GM19240 (cell line): ENCODE measurements around the gene PRKAB1.
"Not testable (repeated sequence)": the region's sequence is repeated elsewhere in the genome, so short reads cannot be mapped to it uniquely, and the experiment has no call there.

ENCODE experiments used
- DNase-seq: peaks from one replicate; pipeline ENCODE4 v3.0.0; 2011; ENCODE audit warnings: low spot score; ENCODE audit not compliant: insufficient read length

The PRKAB1 gene

DNA sequence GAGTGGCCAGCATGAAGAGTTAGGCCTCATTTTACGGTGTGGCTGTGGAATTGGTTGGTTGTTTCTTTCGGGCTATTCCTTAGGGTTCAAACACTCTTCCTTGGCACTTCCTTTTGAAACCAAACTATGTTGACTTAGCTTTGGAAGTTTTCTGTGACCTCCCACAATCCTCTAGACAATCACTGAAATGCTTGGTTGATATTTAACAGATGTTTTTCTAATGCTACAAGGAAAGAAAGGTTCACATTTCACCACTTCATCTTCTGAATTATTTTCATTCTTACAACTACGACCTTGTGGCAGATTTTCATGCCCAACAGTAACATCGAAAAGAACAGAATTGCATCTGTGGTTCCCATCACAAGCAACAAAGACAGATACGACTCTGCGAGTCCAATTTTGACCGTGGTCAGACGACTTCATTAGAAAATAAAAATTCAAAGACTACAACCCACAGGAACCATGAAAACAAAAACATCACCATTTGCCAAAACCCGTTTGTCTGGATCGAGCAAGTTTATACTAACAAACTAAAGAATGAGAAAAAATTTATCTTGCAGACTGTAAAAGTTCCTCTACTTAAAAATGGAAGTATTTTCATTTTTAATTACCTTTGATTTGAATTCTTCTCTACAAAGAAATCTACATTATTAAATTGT, 16.9 kb downstream of the PRKAB1 start:
- no peak for DNase-seq

DNA sequence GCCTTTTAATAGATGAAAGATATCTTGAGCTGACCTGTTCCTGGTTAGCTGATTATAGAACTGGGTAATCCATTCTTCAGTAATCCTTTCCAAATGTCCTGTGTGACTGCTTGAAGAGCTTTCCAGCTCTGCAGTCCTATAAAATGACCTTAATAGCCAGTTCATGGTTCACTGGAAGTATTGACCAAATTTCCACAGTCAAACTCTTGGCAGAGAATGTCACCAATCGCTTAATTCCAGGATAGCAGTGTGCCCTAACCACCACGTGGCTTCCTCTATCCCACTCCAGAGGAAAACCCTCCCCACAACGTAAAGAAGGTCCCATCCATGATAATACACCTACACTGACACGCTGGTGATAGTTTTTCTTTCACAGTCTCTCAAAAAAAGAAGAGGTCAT, 17.4 kb downstream of the PRKAB1 start:
- DNase-seq = no peak

DNA sequence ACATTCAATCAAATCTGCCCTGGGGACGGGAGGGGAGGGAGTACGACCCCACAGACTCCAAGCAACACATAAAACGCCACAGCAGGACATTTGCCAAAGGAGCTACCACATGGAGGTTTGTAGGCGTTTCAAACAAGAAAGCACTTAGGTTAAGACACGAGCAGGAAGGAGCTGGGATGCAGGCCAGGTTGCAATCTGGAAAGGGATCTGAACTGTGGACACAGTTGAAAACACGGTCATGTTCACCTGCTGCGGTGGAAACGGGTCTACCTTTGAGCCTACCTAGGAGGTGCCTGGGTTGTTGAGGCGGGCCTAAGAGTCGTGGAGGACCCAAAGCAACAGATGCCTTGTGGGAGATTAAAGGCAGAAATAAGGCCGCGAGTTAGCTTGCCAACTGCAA, 18.4 kb downstream of the PRKAB1 start:
- no peak for DNase-seq

DNA sequence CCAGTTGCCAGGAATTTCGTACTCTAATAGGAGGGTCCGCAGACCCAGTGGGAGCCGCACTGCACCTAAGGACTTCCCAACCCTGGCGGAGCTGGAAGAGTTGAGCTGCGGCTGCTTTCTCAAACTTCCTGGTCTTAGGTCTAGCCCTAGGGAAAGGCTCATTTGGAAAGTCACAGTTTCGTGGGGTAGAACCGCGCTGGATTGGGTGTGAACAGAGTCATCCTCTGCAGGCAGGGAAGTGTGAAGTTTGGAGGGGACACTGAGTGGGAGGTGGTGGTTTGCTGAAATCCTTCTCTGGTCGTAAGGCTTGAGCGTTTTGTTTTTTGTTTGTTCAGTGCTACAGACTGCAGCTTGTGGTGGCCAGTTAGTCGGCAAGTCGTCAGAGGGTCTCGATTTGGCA, 18.8 kb downstream of the PRKAB1 start:
- no peak for DNase-seq

DNA sequence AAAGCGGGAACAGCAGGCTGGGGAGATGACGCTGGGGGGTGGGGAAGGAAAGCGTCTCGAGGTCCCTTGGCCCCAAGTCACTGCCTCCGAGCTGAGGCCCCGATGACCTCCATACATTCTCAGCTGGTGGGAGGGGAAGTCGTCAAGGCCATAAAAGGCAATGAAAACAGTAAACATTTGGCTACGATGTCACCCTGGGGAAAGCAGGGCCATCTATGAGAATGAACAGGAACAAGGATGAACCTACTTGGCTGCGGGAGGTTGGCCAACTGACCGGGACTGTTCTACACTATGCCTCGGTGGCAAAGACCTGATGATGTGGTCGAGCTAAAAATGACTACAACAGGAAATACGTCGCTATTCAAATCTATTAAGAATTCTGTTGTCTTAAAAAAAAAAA, 19.5 kb downstream of the PRKAB1 start:
- no peak for DNase-seq

DNA sequence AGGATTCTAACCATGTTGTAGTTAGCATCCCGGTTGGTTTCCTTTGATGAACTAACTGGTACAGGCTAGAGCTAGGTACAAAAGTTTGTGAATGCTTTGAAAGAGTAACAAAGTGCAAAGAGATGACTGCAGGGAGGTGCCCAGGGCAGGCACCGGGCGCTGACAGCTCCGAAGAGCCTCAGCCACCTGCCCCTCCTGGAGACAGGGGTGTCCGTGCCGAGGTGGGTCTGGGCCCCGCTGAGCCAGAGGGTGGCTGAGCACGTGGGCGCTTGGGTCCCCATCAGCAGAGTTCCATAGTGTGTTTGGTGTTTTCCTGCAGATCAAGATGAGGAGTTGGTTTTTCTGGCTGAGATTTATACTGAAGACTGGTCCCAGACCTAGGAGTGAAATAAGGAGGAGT, 19.9 kb downstream of the PRKAB1 start:
- no peak for DNase-seq

DNA sequence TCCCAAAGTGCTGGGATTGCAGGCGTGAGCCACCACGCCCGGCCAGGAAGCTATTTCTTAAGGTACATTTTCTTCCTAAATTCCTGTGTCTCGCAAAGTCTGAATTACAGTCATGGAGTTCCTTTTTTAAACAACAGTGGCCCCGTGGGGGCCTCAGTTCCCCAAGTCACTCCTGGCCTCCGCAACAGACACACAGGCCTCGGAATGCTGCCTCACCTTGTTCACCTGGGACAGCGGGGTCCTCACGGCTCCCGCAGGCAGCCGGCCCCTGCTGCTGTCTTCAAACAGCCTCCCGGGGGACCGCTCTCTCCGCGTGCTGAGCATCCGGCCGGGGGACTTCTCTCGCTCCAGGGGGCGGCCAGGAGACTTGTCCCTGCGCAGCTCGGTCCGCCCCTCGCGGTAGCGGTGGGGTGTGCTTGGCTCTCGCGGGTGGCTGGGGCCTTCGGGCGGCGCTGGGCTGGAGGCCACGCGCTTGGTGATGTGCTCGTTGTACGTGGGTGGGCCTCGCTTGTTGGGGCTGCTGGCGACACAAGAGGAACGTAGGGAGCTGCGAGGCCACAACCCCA, 22.1 kb downstream of the PRKAB1 start:
- DNase-seq = no peak

DNA sequence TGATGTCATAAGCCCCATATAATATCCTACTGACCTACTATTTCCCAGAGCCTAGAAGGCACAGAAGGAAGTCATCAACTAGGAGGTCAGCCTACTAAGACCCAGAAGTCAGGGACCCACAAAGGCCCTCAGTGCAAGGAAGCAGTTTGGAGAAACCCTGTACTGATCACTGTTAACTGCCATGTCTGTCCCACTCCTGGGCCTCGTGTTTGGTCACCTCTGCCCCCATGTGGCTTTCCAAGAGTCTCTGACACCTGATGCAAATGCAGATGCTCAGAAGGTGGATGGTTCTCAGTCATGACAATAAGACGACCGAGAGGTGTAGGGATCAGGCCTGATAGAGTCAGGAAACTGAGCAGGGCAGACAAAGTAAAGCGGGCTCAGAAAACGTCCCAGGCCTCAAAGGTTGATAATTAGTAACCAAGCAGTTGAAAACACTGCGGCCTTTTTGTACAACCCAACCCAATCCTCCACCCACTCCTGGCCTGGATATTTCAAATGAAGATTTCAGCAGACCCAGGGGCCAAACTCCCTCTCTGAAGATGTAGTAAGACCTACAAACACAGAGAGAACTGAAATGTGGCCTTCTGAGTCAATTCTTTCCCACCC, 23.4 kb downstream of the PRKAB1 start:
- DNase-seq = no peak

DNA sequence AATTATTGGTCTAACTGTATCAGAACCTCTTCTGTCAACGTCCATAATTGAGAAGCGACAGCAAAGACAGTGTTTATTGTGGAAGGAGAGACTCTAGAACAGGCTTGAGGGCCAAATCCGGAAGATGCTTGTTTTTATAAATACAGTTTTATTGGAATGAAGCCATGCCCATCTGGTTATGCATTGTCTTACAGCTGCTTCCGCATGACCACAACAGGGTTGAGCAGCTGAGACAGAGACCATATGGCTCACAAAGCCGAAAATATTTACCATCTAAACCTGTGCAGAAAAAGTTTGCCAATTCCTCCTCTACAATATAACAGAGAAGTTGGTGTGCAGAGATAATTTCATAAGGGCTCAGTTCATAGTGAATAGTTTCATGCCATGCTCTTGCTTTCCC, 24.5 kb downstream of the PRKAB1 start:
- no peak for DNase-seq

DNA sequence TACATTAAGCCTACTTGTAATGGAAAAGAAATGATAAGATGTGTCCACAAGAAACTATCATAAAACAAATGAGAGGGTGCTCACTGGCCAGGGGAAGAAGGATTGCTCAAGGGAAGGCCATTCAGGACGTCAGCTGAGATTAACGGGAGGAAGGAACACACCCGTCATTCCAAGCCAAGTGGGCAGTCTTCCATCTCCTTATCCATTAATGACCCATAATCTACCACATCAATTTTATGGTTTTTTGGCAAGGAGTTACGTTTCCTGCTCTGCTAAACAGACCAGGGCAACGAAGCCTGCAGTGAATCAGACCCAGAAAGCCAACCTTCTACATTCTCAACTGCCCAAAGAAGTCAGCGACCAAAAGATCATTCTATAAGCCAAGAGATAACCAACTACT, 25.1 kb downstream of the PRKAB1 start:
- DNase-seq = no peak

DNA sequence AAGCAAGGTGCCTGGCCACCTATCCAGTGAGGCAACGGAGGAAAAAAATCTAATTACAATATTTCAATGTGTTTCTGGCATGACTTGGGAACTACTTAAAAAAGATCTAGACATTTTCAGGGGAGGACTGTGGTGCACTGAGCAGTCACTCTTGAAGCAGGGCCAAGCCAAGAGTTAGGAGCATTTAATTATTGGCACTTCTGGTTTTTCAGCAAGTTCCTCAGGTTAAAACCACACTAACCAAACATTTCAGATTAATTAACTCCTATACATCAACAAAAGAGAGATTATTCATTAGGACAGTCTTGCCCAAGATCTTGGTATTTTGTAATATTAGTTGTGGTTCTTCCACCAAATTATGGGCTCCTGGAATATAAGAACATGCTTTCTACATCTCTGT, 25.6 kb downstream of the PRKAB1 start:
- DNase-seq = no peak

DNA sequence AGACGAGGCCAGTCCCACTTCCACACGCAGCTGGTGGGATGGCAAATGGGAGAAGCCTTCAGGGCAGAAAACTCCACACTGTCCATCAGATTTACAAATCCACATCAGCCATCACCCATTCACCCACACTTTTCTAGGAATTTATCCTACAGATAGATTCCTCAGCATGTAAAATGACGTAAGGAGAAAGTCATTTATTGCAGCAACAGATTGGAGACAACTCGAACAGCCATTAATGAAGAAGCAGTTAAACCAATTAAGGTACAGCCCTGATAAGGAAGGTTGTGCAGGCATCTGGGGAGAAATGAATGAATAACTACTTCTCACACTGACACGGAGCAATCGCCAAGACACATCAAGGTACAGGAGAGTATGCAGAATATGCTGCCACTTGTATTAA, 26.2 kb downstream of the PRKAB1 start:
- DNase-seq = no peak

DNA sequence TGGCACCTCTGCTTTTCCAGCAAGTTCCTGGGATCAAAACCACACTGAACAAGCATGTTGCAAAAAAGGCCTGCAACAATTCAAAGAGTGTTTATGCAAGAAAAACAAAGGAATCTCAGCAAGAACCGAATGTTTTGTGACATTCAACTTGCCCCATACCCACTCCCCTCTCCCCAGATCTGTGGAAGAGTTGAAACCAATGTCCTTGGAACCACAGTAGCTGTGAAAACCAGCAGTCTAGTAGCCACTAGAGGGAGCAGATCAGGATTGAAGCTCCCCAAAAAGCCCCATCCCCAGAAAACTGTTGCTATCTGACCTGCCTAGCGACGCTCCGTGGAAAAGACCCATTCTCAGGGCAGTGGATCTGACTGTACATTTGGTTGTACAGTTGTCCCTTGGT, 27.1 kb downstream of the PRKAB1 start:
- DNase-seq = no peak

DNA sequence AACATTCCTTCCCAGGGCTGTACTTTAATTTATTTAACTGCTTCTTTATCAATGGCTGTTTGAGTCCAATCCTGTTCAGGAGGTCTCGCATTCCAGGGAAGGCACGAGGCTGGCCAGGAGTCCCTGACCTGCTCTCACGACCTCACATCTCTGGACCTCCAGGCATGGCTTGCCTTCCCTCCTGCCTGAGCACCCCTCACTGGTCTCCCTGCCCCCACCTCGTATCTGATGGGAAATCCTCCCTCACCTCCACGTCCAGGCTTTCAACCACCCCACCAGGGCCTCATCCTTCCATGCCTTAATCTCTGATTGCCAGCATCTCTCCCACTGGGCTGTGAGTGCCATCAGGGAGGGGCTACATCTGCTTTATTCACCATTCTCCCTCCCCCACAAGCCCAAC, 29.0 kb downstream of the PRKAB1 start:
- DNase-seq = no peak

DNA sequence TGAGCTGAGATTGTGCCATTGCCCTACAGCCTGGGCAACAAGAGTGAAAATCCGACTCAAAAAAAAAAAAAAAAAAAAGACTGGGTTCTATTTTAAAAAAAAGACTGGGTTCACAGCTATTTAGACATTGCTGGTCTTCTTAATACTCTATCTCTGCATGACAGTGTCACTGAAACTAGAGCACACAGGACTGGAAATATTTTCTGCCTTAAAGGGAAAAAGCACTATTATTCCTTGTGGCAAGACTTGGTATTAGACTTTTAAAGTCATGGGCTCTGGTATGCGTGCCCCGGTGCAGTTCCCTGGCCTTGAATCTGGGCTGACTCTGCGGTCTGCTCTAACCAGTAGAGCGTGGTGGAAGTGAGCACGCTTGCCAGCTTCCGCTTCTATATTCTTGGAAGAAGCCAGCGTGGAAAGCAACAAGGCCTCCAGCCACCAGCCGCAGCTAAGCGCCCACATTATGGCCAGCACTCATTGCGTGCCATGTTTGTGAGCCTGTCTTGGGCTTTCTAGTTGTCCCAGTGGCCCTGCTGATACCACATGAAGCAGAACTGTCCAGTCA, 31.3 kb downstream of the PRKAB1 start:
- DNase-seq = no peak

DNA sequence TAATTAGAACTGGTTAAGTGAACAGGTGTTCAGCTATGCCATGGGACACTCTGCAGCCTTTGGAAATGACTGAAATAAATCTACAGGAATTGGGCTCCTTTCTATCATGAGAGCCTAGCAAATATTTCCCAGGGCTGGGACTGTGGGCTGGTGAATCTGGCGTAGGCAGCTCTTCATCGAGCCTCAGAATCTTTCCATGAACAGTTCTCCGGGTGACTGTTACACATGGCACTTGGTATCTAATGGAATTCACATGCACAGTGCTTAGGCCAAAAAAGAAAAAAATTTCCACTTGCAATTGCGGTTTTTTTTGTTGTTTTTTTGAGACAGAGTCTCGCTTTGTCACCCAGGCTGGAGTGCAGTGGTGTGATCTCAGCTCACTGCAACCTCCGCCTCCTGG, 32.1 kb downstream of the PRKAB1 start:
- no peak for DNase-seq

DNA sequence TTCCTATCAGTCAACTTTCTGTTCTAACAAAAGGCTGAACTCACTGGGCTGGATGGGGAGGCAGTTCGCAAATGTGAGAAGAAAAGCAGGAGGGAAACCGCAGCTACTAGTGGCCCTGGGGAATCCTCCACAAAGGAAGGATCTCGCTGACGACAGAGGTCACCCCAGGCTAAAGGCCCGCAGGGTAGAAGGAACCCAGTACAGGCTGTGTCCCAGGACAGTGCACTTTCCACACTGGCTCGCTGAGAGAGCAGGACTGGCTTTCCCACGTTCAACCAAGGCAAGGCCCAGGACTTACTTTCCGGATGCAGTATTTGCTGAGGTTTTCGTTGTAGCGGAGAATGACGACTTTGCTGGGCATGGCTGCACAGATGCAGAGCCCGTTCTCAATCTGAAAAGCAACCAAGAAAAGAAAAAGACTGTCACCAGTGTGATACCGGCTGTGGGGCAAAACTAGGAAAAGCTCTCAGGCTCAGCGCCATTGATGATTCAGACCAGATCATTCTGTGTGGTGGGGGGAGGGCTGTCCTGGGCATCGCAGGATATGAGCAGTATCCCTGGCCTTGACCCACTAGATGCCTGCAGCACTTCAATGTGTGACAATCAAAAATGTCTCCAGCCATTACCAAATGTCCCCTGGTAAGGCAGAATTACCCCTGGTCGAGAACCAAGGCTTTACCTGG, 36.3 kb downstream of the PRKAB1 start:
- no peak for DNase-seq

DNA sequence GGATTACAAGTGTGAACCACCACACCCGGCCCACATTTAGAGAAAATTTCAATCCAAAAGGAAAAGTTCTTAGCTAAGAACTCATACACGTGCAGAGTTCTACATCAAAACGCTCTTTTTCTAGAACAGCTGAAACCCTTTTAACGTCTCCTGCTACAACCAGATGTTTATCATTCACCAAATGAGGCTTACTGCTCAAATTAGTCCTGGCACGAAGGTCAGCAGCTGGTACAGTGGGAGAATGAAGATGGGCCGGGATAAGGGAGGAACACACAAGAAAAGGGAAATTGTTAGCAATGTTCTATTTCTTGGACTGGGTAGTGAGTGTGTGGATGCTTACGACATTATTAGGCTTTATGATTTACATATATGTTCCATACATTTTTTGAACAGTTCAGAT, 37.2 kb downstream of the PRKAB1 start:
- no peak for DNase-seq

DNA sequence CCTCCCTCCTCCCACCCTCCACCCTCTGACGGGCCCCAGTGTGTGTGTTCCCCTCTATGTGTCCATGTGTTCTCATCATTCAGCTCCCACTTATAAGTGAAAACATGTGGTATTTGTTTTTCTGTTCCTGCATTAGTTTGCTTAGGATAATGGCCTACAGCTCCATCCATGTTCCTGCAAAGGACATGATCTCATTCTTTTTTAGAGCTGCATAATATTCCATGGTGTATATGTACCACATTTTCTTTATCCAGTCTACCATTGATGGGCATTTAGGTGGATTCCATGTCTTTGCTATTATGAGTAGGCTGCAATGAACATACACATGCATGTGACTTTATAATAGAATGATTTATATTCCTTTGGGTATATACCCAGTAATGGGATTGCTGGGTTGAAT, 38.5 kb downstream of the PRKAB1 start:
- not testable (repeated sequence) for DNase-seq

DNA sequence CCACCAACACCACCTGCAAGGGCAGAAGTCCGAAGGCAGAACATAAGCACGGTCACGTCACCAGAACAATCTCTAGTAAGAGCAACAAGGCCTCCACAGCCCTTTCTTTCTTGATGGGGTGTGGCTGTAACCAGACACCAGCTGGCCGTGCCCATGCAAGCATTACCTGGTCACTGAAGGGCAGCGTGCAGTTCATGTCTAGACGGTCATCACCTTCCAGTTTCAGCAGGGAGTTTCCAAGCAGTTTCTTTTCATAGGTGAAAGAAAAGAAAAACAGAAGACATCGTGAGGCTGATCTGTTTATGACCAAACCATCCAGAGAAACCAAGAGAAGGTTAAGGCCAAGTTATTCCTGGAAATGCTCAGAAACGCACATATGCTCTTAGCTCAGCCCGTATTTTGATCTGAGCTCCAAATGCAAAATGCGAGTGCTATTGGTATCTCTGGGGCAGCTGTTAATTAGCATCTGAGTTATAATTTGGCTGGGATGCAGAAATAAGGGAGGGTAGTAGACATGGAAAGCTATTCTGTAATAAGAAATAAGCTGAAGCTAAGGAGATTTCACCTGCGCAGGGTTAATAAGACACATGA, 42.5 kb downstream of the PRKAB1 start:
- DNase-seq = no peak

DNA sequence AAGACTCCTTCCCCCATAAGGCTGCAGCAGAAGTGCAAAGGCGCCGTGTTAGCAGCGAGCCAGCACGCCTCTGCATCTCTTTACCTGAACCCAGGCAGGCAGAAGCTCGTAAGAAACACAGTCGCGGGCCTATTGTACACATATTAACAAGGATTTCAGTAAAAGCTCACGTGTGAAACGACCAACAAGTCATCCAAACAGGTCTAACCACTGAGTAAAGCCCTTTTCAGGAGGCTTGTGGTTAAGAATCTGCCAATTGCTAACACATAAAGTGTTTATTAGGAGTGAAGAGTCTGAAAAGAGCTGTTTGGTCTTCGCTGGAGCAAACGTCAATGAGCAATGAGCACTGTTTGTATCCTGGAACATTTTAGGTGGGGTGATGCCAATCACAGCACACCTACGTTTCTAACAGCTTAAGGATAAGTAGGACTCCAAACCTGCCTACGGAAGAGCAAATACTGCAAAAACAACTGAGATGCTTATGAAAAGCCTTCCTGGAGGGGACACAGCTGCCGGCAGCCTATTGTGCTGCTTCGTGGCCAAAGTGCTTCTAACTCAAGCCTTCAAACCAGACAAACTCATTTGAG, 43.1 kb downstream of the PRKAB1 start:
- no peak for DNase-seq

DNA sequence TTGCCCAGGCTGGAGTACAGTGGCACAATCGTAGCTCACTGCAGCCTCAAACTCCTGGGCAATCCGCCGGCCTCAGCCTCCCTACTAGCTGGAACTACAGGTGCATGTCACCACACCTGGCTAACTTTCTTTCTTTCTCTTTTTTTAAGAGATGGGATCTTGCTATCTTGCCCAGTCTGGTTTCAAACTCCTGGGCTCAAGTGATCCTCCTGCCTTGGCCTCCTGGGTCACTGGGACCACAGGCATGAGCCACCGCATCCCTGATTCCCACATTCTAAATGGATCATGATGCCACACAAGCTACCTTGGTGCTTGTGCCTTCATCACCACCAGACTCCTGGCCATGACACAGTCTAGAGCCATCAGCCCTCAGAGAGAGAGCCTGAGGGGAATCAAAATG, 43.8 kb downstream of the PRKAB1 start:
- no peak for DNase-seq
